AG10803 (cell line): ENCODE results near the gene CTIF.

Experiments
- DNase-seq: peaks from one replicate; pipeline ENCODE4 v3.0.0; 2010; ENCODE audit warnings: low read depth
- H3K4me3 ChIP-seq: 2 replicates; pipeline ENCODE4 v1.5.1; 2011; ENCODE audit warnings: mild to moderate bottlenecking, low read length, control low read depth
- CTCF ChIP-seq: conservative IDR thresholded peaks from 2 replicates; pipeline ENCODE4 v1.5.1; 2011; ENCODE audit warnings: mild to moderate bottlenecking, low read length, control low read depth, inconsistent platforms

CTIF gene

GRCh38 chr18:48843596-48843995 lies 304.8 kb downstream of the CTIF start:
- no peak overlapping the region for H3K4me3 ChIP-seq
- DNase-seq, result no peak
- no peak for TF ChIP-seq CTCF

GRCh38 chr18:48844271-48844670 lies 305.4 kb downstream of the CTIF start:
- TF ChIP-seq CTCF, result no peak
- H3K4me3 ChIP-seq, result no peak overlapping the region
- no peak for DNase-seq

- DNase-seq, result no peak
- no peak for TF ChIP-seq CTCF
Measured at GRCh38 chr18:48845174-48845573, 306.3 kb downstream of the CTIF start.

GRCh38 chr18:48846423-48846932 lies 307.6 kb downstream of the CTIF start:
- H3K4me3 ChIP-seq, result no peak overlapping the region
- DNase-seq, result no peak
- no peak for TF ChIP-seq CTCF

More at GRCh38 chr18:48845174-48845573, 306.3 kb downstream of the CTIF start:
- H3K4me3 ChIP-seq, result no peak overlapping the region

GRCh38 chr18:48847807-48848486 lies 309.1 kb downstream of the CTIF start:
- DNase-seq, result no peak
- H3K4me3 ChIP-seq, result no peak overlapping the region
- TF ChIP-seq CTCF, result no peak

- DNase-seq, result no peak
- TF ChIP-seq CTCF, result no peak
Measured at GRCh38 chr18:48848641-48849143, 309.9 kb downstream of the CTIF start.

More at GRCh38 chr18:48848641-48849143, 309.9 kb downstream of the CTIF start:
- H3K4me3 ChIP-seq, result no peak overlapping the region
